Ovary (tissue), 9 donors: ENCODE data around the gene KLHL8. TPM values are rescaled to one million over a fixed set of nuclear protein-coding genes. Genes with fewer than 3 reads are reported as not detected.
"Not testable (repeated sequence)": the region's sequence is repeated elsewhere in the genome, so short reads cannot be mapped to it uniquely, and the experiment has no call there.

ENCODE experiments used
- DNase-seq, 5 donors: peaks; one replicate each; pipeline ENCODE4 v3.0.0-alpha.2; 2019 to 2020
- H3K27ac ChIP-seq, 2 donors: fragments of 200-600 bp; one replicate each; pipeline versions ENCODE4 v1.5.1 to v1.8.0; 2019 to 2022
- H3K27me3 ChIP-seq: fragments of 200-600 bp; one replicate; pipeline ENCODE4 v1.8.0; 2022
- H3K36me3 ChIP-seq: fragments of 200-600 bp; sonication (generic); one replicate; pipeline ENCODE4 v1.5.1; 2019
- H3K4me1 ChIP-seq: one replicate; pipeline ENCODE4 v1.8.1; 2013; ENCODE audit warnings: mild to moderate bottlenecking, moderate library complexity; ENCODE audit not compliant: insufficient read depth
- H3K4me3 ChIP-seq: fragments of 200-600 bp; sonication (generic); one replicate; pipeline ENCODE4 v1.5.1; 2017
- H3K9me3 ChIP-seq, 2 donors: fragments of 200-600 bp in 1 of 2; sonication (generic) in 1 of 2; one replicate each; pipeline versions ENCODE4 v1.5.1 to v1.8.1; 2013 to 2019; ENCODE audit warnings: mild to moderate bottlenecking in 1 of 2, moderate library complexity in 1 of 2
- CTCF ChIP-seq, 3 donors: fragments of 450-650 bp in 2 of 3; fragments of 200-600 bp in 1 of 3; IDR thresholded peaks; one replicate each; pipeline versions ENCODE4 v1.5.1 to v1.8.0; 2016 to 2022; ENCODE audit warnings: antibody characterized with exemption in 3 of 3, mild to moderate bottlenecking in 1 of 3
- EP300 ChIP-seq: sonication (generic); formaldehyde crosslinking; IDR thresholded peaks from one replicate; pipeline ENCODE4 v1.6.1; 2017; ENCODE audit warnings: antibody characterized with exemption
- POLR2A ChIP-seq: fragments of 450-650 bp; IDR thresholded peaks from one replicate; pipeline ENCODE4 v1.6.1; 2017; ENCODE audit warnings: antibody characterized with exemption, mild to moderate bottlenecking, moderate library complexity
- WGBS, 3 donors: extraction: QIAGEN DNeasy Blood & Tissue Kit in 1 of 3; methylation state at CpG; one replicate each; pipeline versions ENCODE4 v1.1.5 to v1.1.7; 2013 to 2017; 5-methylcytosine and 5-hydroxymethylcytosine counted together
- intact Hi-C, 4 donors: fragments of 100-400 bp; cut with DNase I; formaldehyde crosslinking; loops; one replicate each; pipeline versions ENCODE4 v1.11.0 to v1.15.1; 2022 to 2023
- polyA plus RNA-seq, 2 donors: library from polyadenylated mRNA; stranded (reverse); fragments of 200-250 nt in 1 of 2; fragments of 350-450 nt in 1 of 2; fragmentation: Illumina TruSeq in 1 of 2; extraction: RNeasy Lipid Tissue Mini Kit (QIAGEN cat#74804) in 1 of 2; gene quantifications; one replicate each; pipeline ENCODE4 v1.2.3, GENCODE V29; 2013 to 2014
- total RNA-seq, 7 donors: library from RNA; depleted of rRNA in 2 of 7; stranded (reverse); fragments of >200 nt in 2 of 7; fragmentation: NEBNext Ultra II Directional in 3 of 7; extraction: Animal tissue kit (Norgen Biotek cat#: 25700) in 3 of 7; gene quantifications; one replicate each; pipeline versions ENCODE4 v1.1.0 to v1.2.4, GENCODE V29; 2016 to 2023
- donor health status: DM: no; HTN: no; CAD: no; lungs with moderate emphysema.
- donor health status: DM: no; HTN: no; CAD: no.
- donor health status: Bipolar disorder and iron deficiency.
- donor health status: DM: yes; HTN: yes; CAD: no.
- donor health status: DM: no; HTN: no; CAD: no.
- donor health status: DM: yes; HTN: yes; CAD: no.

The KLHL8 gene
- total and polyA plus RNA-seq, 9 donors, result 4.1 to 13.1 (median 11.4) TPM

- intact Hi-C loops, result loop anchor here in 2 of 4 donors (5.0 to 10.0 kb wide), 2 partner anchors 82 to 85 kb away; no protein-coding TSS in a partner anchor
- TF ChIP-seq EP300, result no peak
- no peak for TF ChIP-seq CTCF (IDR thresholded peaks at IDR 0.05)
- TF ChIP-seq POLR2A, result no peak
- no peak overlapping the region for H3K27ac ChIP-seq
Measured at GRCh38 chr4:87152310-87153041, 67.9 kb downstream of the KLHL8 start.

GRCh38 chr4:87151730-87152129 lies 68.7 kb downstream of the KLHL8 start:
- intact Hi-C loops, result loop anchor here in 2 of 4 donors (5.0 to 10.0 kb wide), 2 partner anchors 83 to 86 kb away; no protein-coding TSS in a partner anchor
- WGBS, 3 donors, result 34 to 42% (median 40%) methylated on average over 1 of the region's 1 CpG
- Histone ChIP-seq H3K4me3 (no peak overlapping the region), H3K9me3 (no peaks in the 10 kb centered on the region), H3K27me3 (no peaks in the 10 kb centered on the region), H3K27ac (no peak overlapping the region), H3K4me1 (no peaks in the 10 kb centered on the region), H3K36me3 (no peaks in the 10 kb centered on the region)
- no peak for DNase-seq
- TF ChIP-seq CTCF (IDR thresholded peaks at IDR 0.05) (no peak), POLR2A (no peak), EP300 (no peak)

More at GRCh38 chr4:87152310-87153041, 67.9 kb downstream of the KLHL8 start:
- WGBS, 3 donors, result 63 to 73% (median 66%) methylated on average over 14 of the region's 14 CpGs
- Histone ChIP-seq H3K4me1 (no peaks in the 10 kb centered on the region), H3K4me3 (no peak overlapping the region), H3K36me3 (no peaks in the 10 kb centered on the region), H3K9me3 (no peaks in the 10 kb centered on the region), H3K27me3 (no peaks in the 10 kb centered on the region)
- DNase-seq, result no peak

- Histone ChIP-seq H3K4me3 (no peak overlapping the region), H3K27ac (no peak overlapping the region), H3K9me3 (no peaks in the 10 kb centered on the region), H3K27me3 (no peaks in the 10 kb centered on the region), H3K36me3 (no peaks in the 10 kb centered on the region), H3K4me1 (no peaks in the 10 kb centered on the region)
- intact Hi-C loops, result loop anchor here in 2 of 4 donors (5.0 to 10.0 kb wide), 2 partner anchors 84 to 87 kb away; no protein-coding TSS in a partner anchor
- WGBS, 3 donors, result 26 to 40% (median 28%) methylated on average over 2 of the region's 2 CpGs
- DNase-seq, result peak in 2 of 5 donors; percentile 12 to 47
- TF ChIP-seq CTCF (IDR thresholded peaks at IDR 0.05), result peak; percentile 31 to 82 (median 79)
- no peak for TF ChIP-seq EP300
Measured at GRCh38 chr4:87150498-87151261, 69.7 kb downstream of the KLHL8 start.

GRCh38 chr4:87147116-87147515 lies 73.3 kb downstream of the KLHL8 start:
- Histone ChIP-seq H3K27ac (no peak overlapping the region), H3K36me3 (no peaks in the 10 kb centered on the region), H3K4me3 (no peak overlapping the region), H3K4me1 (no peaks in the 10 kb centered on the region), H3K27me3 (no peaks in the 10 kb centered on the region), H3K9me3 (no peaks in the 10 kb centered on the region)
- TF ChIP-seq CTCF (IDR thresholded peaks at IDR 0.05) (no peak), EP300 (no peak), POLR2A (no peak)
- DNase-seq, result no peak
- intact Hi-C loops, result loop anchor here in 2 of 4 donors (10.0 kb wide), 1 partner anchor 88 kb away; no protein-coding TSS in a partner anchor
- 86 to 87% (median 86%) methylated on average over 3 of the region's 3 CpGs for WGBS, 3 donors

GRCh38 chr4:87145934-87146333 lies 74.5 kb downstream of the KLHL8 start:
- DNase-seq, H3K4me3 ChIP-seq, H3K9me3 ChIP-seq, H3K4me1 ChIP-seq, H3K27ac ChIP-seq, H3K36me3 ChIP-seq, H3K27me3 ChIP-seq: not testable (repeated sequence)
- 95 to 99% (median 95%) methylated on average over 6 of the region's 6 CpGs for WGBS, 3 donors
- intact Hi-C loops, result loop anchor here in 2 of 4 donors (10.0 kb wide), 1 partner anchor 89 kb away; no protein-coding TSS in a partner anchor
